Brain microvascular endothelial cell (primary cell): ENCODE results near the gene SPECC1L.
A peak's percentile ranks its signal among the peaks of the same experiment; 100 is the strongest.
"Not testable (repeated sequence)": the region's sequence is repeated elsewhere in the genome, so short reads cannot be mapped to it uniquely, and the experiment has no call there.

Experiments used
- DNase-seq: peaks from one replicate; pipeline ENCODE4 v3.0.0-alpha.2; 2020
- H3K27ac ChIP-seq: fragments of 250-450 bp; sonication (Bioruptor Pico); 2 replicates; pipeline ENCODE4 v1.5.1; 2020; ENCODE audit warnings: mild to moderate bottlenecking, moderate library complexity
- H3K27me3 ChIP-seq: fragments of 250-450 bp; sonication (Bioruptor Pico); replicated peaks from 2 replicates; pipeline ENCODE4 v1.5.1; 2020; ENCODE audit warnings: mild to moderate bottlenecking
- H3K36me3 ChIP-seq: fragments of 250-450 bp; sonication (Bioruptor Pico); replicated peaks from 2 replicates; pipeline ENCODE4 v1.5.1; 2020; ENCODE audit warnings: mild to moderate bottlenecking
- H3K4me3 ChIP-seq: 2 replicates; pipeline ENCODE4 v1.5.1; 2011; ENCODE audit warnings: low read depth, mild to moderate bottlenecking, control low read depth, low read length, moderate library complexity
- CTCF ChIP-seq: IDR thresholded peaks from 2 replicates; pipeline ENCODE4 v1.5.1; 2011; ENCODE audit warnings: low read depth, mild to moderate bottlenecking, moderate library complexity, low read length, control low read depth, inconsistent platforms; ENCODE audit errors: missing control alignments
- in situ Hi-C: cut with HindIII; loops from 2 replicates; pipeline ENCODE4 v1.10.0; 2017; ENCODE audit warnings: low sequenced_read_pairs, low pct_ligation_motif_present

SPECC1L gene

DNA sequence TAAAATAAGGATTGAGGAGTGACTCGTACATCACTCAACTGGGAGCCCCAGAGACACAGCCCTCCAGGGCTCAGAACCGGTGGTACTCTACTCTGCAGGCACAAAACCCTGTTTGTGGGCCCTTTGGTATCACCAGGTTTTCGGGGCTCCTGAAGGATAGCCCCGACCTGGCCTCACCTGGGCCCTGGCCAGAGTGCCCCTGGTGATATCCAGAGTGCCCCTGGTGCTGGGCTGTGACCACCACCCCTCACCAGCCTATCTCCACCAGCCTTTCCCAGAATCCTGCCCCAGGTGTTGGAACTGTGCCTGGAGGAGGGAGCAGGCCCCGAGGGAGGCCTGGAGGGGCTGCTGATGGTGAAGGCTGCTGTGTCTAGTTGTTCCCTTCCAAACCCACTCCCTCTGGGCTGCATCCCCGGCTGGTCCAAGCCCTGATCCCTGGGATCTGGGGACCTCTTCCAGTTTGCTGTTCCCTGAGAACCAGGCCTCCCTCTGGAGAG lies 23.6 kb upstream of the SPECC1L start:
- in situ Hi-C loops: no loop called here
- no peak for TF ChIP-seq CTCF
- H3K4me3 ChIP-seq: no peak overlapping the region
- no peaks in the 10 kb centered on the region for H3K36me3 ChIP-seq
- no peak for DNase-seq
- H3K27me3 ChIP-seq: no peaks in the 10 kb centered on the region
- H3K27ac ChIP-seq: peak overlapping the region; percentile 97

GRCh38 chr22:24247564-24248344 lies 22.9 kb upstream of the SPECC1L start:
- in situ Hi-C loops: no loop called here
- peak; percentile 93 for DNase-seq
- peak overlapping the region; percentile 97 for H3K27ac ChIP-seq
- no peak overlapping the region for H3K4me3 ChIP-seq
- no peaks in the 10 kb centered on the region for H3K36me3 ChIP-seq
- no peaks in the 10 kb centered on the region for H3K27me3 ChIP-seq
- TF ChIP-seq CTCF: peak; percentile 93

DNA sequence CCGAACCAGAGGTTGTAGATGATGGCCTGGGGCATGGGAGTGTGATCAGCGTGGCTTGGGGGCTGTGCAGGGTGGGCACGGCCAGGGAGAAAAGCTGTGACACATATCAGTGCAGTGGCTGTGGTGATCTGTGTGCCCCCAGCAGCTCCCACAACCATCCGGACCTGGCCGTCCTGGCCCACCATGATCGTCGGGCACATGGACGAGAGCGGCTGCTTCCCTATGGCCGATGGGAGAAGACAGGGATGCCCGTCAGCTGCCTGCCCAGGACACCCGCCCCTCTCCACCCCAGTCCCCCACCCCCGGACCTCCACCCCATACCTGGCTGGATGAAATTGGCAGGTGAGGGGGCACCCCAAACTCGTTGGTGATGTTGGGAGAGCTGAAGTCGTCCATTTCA lies 22.0 kb upstream of the SPECC1L start:
- DNase-seq, H3K27ac ChIP-seq, H3K36me3 ChIP-seq, in situ Hi-C loops, H3K4me3 ChIP-seq, H3K27me3 ChIP-seq: not testable (repeated sequence)

DNA sequence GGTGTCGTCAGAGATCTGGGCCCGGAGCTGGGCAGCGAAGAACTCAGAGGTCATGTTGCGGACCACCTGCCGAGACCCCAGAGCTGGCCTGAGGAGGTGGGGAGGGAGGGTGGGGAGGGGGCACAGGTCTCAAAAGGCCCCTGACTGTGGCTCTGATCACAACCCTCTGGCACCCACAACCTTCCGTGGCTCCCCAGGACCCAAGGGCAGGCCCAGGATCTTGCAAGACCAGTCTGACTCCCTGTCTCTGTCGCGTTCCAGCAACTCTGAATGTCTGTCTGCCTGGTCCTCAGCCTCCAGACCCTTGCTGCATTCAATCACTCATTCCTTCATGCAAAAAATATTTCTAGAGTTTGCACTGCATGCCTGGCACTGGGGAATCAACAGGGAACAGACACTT lies 21.2 kb upstream of the SPECC1L start:
- H3K4me3 ChIP-seq, DNase-seq, H3K36me3 ChIP-seq, H3K27ac ChIP-seq, in situ Hi-C loops, H3K27me3 ChIP-seq: not testable (repeated sequence)

GRCh38 chr22:24251286-24251685 lies 19.3 kb upstream of the SPECC1L start:
- H3K4me3 ChIP-seq, H3K27ac ChIP-seq, H3K27me3 ChIP-seq, DNase-seq, in situ Hi-C loops, H3K36me3 ChIP-seq: not testable (repeated sequence)

DNA sequence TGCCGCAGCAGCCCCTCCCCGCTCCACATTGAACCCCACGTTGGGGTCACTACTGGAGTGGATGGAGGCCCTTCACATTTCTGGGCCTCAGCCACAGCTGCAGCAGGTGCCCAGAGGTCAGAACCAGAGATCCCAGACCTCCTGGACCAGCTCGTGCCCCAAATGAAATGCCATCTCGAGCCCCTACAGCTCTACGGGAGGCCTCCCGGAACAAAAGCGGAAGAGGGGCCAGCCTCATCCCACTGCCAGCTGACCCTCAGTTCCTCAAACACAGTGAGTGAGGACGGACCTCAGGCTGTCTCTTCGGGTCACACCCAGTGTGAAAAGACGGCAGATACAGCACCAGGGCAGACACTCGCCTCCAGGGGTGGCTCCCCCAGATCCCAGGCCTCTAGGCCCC lies 17.5 kb upstream of the SPECC1L start:
- DNase-seq, H3K27me3 ChIP-seq: not testable (repeated sequence)

GRCh38 chr22:24256136-24256535 lies 14.5 kb upstream of the SPECC1L start:
- H3K27ac ChIP-seq, H3K36me3 ChIP-seq, in situ Hi-C loops, H3K27me3 ChIP-seq, DNase-seq, H3K4me3 ChIP-seq: not testable (repeated sequence)

More for the DNA sequence above, 17.5 kb upstream of the SPECC1L start:
- in situ Hi-C loops, H3K4me3 ChIP-seq, H3K27ac ChIP-seq, H3K36me3 ChIP-seq: not testable (repeated sequence)

DNA sequence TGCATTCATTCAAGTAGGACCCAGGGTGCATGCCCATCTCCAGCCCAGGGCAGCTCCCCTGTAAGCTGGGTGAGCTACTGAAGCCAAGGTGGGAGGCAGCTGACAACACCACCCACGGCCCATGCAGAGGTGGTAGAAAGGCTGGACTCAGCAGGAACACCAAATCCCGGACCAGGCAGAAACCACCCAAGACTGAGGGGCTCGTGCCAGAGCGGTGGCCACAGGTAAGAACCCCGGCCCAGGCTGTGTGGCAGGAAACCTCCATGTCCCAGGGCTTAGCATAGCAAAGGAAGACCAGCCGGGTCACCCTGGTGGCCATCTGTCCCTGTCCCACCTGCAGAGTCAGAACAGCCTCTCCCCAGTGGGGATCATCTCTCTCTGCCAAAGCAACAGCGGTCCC lies 13.9 kb upstream of the SPECC1L start:
- DNase-seq, H3K27me3 ChIP-seq, H3K27ac ChIP-seq, in situ Hi-C loops, H3K36me3 ChIP-seq, H3K4me3 ChIP-seq: not testable (repeated sequence)

- TF ChIP-seq CTCF: peak; percentile 60
- H3K4me3 ChIP-seq, H3K36me3 ChIP-seq, H3K27me3 ChIP-seq, in situ Hi-C loops: not testable (repeated sequence)
- peak; percentile 73 for DNase-seq
- H3K27ac ChIP-seq: peak overlapping the region; percentile 47
These were observed 11.2 kb upstream of the SPECC1L start for GRCh38 chr22:24259459-24259858.

- H3K27ac ChIP-seq, H3K36me3 ChIP-seq, DNase-seq, in situ Hi-C loops, H3K4me3 ChIP-seq, H3K27me3 ChIP-seq: not testable (repeated sequence)
These were observed 8.4 kb upstream of the SPECC1L start for GRCh38 chr22:24262185-24262749.

DNA sequence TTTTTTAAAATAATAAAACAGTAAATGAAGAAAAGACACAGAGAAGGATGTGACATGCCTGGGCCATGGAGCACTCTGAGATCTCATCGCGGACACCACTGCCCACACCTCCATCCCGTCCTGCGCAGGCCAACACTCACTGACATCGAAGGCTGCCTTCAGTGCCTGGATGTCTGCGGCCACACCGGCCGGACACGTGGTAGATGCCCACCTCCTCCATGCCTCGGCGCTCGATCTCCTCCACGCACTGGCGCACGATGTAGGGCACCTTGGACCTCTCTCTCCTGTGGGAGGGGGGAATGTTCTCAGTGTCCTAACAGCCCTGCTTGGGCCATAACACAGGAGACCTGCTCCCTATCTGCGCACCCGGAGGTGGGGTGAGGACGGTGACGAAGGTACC lies 7.2 kb upstream of the SPECC1L start:
- DNase-seq, in situ Hi-C loops: not testable (repeated sequence)

More for the DNA sequence above, 7.2 kb upstream of the SPECC1L start:
- H3K27me3 ChIP-seq, H3K27ac ChIP-seq, H3K4me3 ChIP-seq, H3K36me3 ChIP-seq: not testable (repeated sequence)
